DND-41 (cell line): Measurements from ENCODE around the gene KRT13.

ENCODE experiments used
- ATAC-seq: fragments of 200-7000 bp; cut with Tn5 transposase; 3 replicates; pipeline ENCODE4 v1.9.1; 2021; ENCODE audit warnings: low read depth; ENCODE audit not compliant: insufficient read depth
- DNase-seq: peaks from one replicate; pipeline ENCODE4 v3.0.0-alpha.2; 2020
- H2AFZ ChIP-seq: 2 replicates; pipeline ENCODE4 v1.6.0; 2012; ENCODE audit warnings: low read depth, low read length
- H3K27ac ChIP-seq: 2 replicates; pipeline ENCODE4 v1.5.1; 2012; ENCODE audit warnings: low read length, inconsistent platforms
- H3K27me3 ChIP-seq: fragments of 200-600 bp; sonication (generic); 2 replicates; pipeline ENCODE4 v1.6.0; 2012; ENCODE audit warnings: low read length, mild to moderate bottlenecking, inconsistent platforms; ENCODE audit not compliant: insufficient read depth, poor library complexity
- H3K36me3 ChIP-seq: 2 replicates; pipeline ENCODE4 v1.5.1; 2012; ENCODE audit warnings: low read length, inconsistent platforms; ENCODE audit not compliant: insufficient read depth
- H3K4me1 ChIP-seq: 2 replicates; pipeline ENCODE4 v1.5.1; 2012; ENCODE audit warnings: mild to moderate bottlenecking, low read length; ENCODE audit not compliant: insufficient read depth
- H3K4me2 ChIP-seq: 2 replicates; pipeline ENCODE4 v1.6.0; 2012; ENCODE audit warnings: mild to moderate bottlenecking, moderate library complexity, low read length, inconsistent platforms; ENCODE audit not compliant: insufficient read depth
- H3K4me3 ChIP-seq, 2 experiments: fragments of 200-600 bp in 1 of 2; shearing (Covaris generic) in 1 of 2; 2 replicates each; pipeline ENCODE4 v1.5.1; 2012 to 2016; ENCODE audit warnings: inconsistent platforms in 2 of 2, low read length in 2 of 2, mild to moderate bottlenecking in 2 of 2, low read depth in 1 of 2, moderate library complexity in 1 of 2
- H3K79me2 ChIP-seq: 2 replicates; pipeline ENCODE4 v1.6.0; 2012; ENCODE audit warnings: low read length, inconsistent platforms; ENCODE audit not compliant: insufficient read depth
- H3K9ac ChIP-seq: 2 replicates; pipeline ENCODE4 v1.6.0; 2012; ENCODE audit warnings: low read depth, mild to moderate bottlenecking, inconsistent platforms, low read length, moderate library complexity
- H3K9me3 ChIP-seq: 2 replicates; pipeline ENCODE4 v1.5.1; 2012; ENCODE audit warnings: low read length, moderate library complexity, mild to moderate bottlenecking, inconsistent platforms; ENCODE audit not compliant: insufficient read depth, severe bottlenecking
- H4K20me1 ChIP-seq: 2 replicates; pipeline ENCODE4 v1.6.0; 2012; ENCODE audit warnings: low read length; ENCODE audit not compliant: insufficient read depth
- CTCF ChIP-seq: IDR thresholded peaks from 2 replicates; pipeline ENCODE4 v1.5.1; 2012; ENCODE audit warnings: borderline replicate concordance, low read length, moderate library complexity, mild to moderate bottlenecking; ENCODE audit not compliant: poor library complexity, severe bottlenecking; ENCODE audit errors: extremely low read depth
- EZH2 ChIP-seq: IDR thresholded peaks from 3 replicates; pipeline ENCODE4 v1.6.1; 2012; ENCODE audit warnings: borderline replicate concordance, low read depth, mild to moderate bottlenecking, moderate library complexity, low read length, inconsistent platforms; ENCODE audit not compliant: severe bottlenecking

The KRT13 gene

GRCh38 chr17:41476866-41477815, 28.3 kb downstream of the KRT13 start:
- Histone ChIP-seq H3K9ac (no peak overlapping the region), H4K20me1 (0 out of 2 replicates have a peak, but pooled peaks cover 2% of the 10 kb centered on the region), H3K27ac (no peak overlapping the region), H3K36me3 (no peaks in the 10 kb centered on the region), H3K4me1 (no peaks in the 10 kb centered on the region), H3K27me3 (peaks cover 7% of the 10 kb centered on the region), H2AFZ (no peak overlapping the region), H3K4me3 (no peak overlapping the region), H3K4me2 (no peak overlapping the region), H3K9me3 (no peaks in the 10 kb centered on the region), H3K79me2 (no peaks in the 10 kb centered on the region)
- ATAC-seq, result no peak
- no peak for TF ChIP-seq EZH2
- TF ChIP-seq CTCF, result no peak
- no peak for DNase-seq

DNA sequence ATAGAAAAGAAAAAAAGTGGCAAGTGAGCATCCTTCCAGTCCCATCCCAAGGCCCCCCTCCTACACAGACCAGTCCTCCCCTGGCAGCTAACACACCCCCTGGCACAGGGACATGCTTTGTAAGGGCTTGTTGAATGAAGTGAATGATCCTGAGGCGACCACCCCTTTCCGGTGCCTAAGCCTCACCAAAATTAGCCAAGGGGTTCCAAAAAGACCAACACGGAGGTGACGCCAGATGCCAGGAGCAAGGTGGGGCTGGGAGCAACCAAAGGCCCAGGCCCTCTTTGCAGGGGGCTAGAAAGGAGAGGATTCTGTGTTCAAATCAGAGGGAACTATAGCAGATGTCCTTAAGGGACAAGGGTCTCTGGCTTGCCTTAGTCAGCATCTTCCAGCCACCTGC, 30.0 kb downstream of the KRT13 start:
- no peak overlapping the region for H3K4me2 ChIP-seq
- ATAC-seq (no peak), DNase-seq (no peak)
- H3K9me3 ChIP-seq, result no peaks in the 10 kb centered on the region
- TF ChIP-seq EZH2, result no peak
- TF ChIP-seq CTCF, result no peak
- no peak overlapping the region for H3K27ac ChIP-seq
- no peak overlapping the region for H3K4me3 ChIP-seq
- H3K79me2 ChIP-seq, result no peaks in the 10 kb centered on the region
- no peaks in the 10 kb centered on the region for H3K36me3 ChIP-seq
- H3K27me3 ChIP-seq, result peaks cover 4% of the 10 kb centered on the region
- H4K20me1 ChIP-seq, result no peaks in the 10 kb centered on the region
- no peak overlapping the region for H3K9ac ChIP-seq
- no peak overlapping the region for H2AFZ ChIP-seq
- no peaks in the 10 kb centered on the region for H3K4me1 ChIP-seq

- Histone ChIP-seq H3K36me3 (no peaks in the 10 kb centered on the region), H3K9ac (no peak overlapping the region), H3K27me3 (peaks cover 4% of the 10 kb centered on the region), H3K4me2 (no peak overlapping the region), H3K27ac (no peak overlapping the region), H3K9me3 (no peaks in the 10 kb centered on the region), H3K79me2 (no peaks in the 10 kb centered on the region), H3K4me3 (no peak overlapping the region), H4K20me1 (no peaks in the 10 kb centered on the region), H2AFZ (no peak overlapping the region), H3K4me1 (no peaks in the 10 kb centered on the region)
- TF ChIP-seq CTCF (no peak), EZH2 (no peak)
- no peak for ATAC-seq
- no peak for DNase-seq
Observed at GRCh38 chr17:41474863-41475262, 30.5 kb downstream of the KRT13 start.
